K562 (cell line): Measurements from ENCODE around the gene NALCN. TPM values are rescaled to one million over a fixed set of nuclear protein-coding genes. Genes with fewer than 3 reads are reported as not detected.

Experiments
- ATAC-seq: fragments of 200-7000 bp; cut with Tn5 transposase; 3 replicates; pipeline ENCODE4 v1.9.1; 2020; ENCODE audit warnings: moderate library complexity
- BruUV-seq: library from RNA; stranded (reverse); fragments of 400-500 nt; replicated peaks from 2 replicates; lab custom pipeline; 2021; lab: Mats Ljungman, UMichigan
- CTCF ChIA-PET: fragments of 300-600 bp; formaldehyde crosslinking; extraction: SDS; loops from one replicate; lab custom pipeline; 2021; ENCODE audit warnings: low intra/inter-chr PET ratio; lab: Yijun Ruan, JAX
- POLR2A ChIA-PET: fragments of 300-600, 350-650 bp; sonication (Branson Sonifier 250); formaldehyde crosslinking; extraction: SDS; loops from one replicate; lab custom pipeline; 2021; ENCODE audit warnings: antibody characterized with exemption, inconsistent platforms; lab: Yijun Ruan, JAX
- DNase-seq, 4 experiments: peaks; one replicate each; pipeline versions ENCODE4 v3.0.0 to v3.0.0-alpha.2; 2011 to 2018; ENCODE audit warnings: low spot score in 3 of 4, mixed read lengths in 3 of 4; ENCODE audit errors: extremely low read depth in 1 of 4
- FAIRE-seq: peaks from 2 replicates; lab custom pipeline; 2011; peaks lifted over from hg19 to GRCh38; lab: Jason Lieb, UNC
- H2AFZ ChIP-seq: 2 replicates; pipeline ENCODE4 v1.6.0; 2011; ENCODE audit warnings: low read depth, low read length, control low read depth, inconsistent platforms
- H3K27ac ChIP-seq: fragments of 200-600 bp; 3 replicates; pipeline ENCODE4 v1.8.0; 2011; ENCODE audit warnings: low read depth, mild to moderate bottlenecking, control low read depth, inconsistent platforms, low read length, moderate library complexity, mixed read lengths; ENCODE audit errors: extremely low read depth
- H3K27me3 ChIP-seq, 2 experiments: fragments of 300-600 bp in 1 of 2; 2 replicates in 1 of 2; 3 replicates in 1 of 2; pipeline versions ENCODE4 v1.6.0 to v1.8.0; 2011; ENCODE audit warnings: inconsistent platforms in 2 of 2, low read length in 2 of 2, mild to moderate bottlenecking in 1 of 2, mixed read lengths in 1 of 2, moderate library complexity in 1 of 2; ENCODE audit not compliant: control insufficient read depth in 2 of 2, insufficient read depth in 2 of 2
- H3K36me3 ChIP-seq: fragments of 300-600 bp; 3 replicates; pipeline ENCODE4 v1.8.0; 2011; ENCODE audit warnings: mild to moderate bottlenecking, low read length, inconsistent platforms; ENCODE audit not compliant: control insufficient read depth, insufficient read depth
- H3K4me1 ChIP-seq, 2 experiments: fragments of 200-600 bp in 1 of 2; replicated peaks in 1 of 2; 2 replicates in 1 of 2; 3 replicates in 1 of 2; pipeline versions ENCODE4 v1.5.1 to v1.8.0; 2011; ENCODE audit warnings: inconsistent platforms in 2 of 2, low read length in 2 of 2, mild to moderate bottlenecking in 1 of 2, mixed read lengths in 1 of 2, moderate library complexity in 1 of 2; ENCODE audit not compliant: control insufficient read depth in 2 of 2, insufficient read depth in 2 of 2
- H3K4me2 ChIP-seq: 2 replicates; pipeline ENCODE4 v1.6.1; 2011; ENCODE audit warnings: low read length, control low read depth, inconsistent platforms, mixed read lengths; ENCODE audit not compliant: insufficient read depth
- H3K4me3 ChIP-seq: fragments of 200-600 bp; sonication (generic), shearing (Covaris generic); 2 replicates; pipeline ENCODE4 v1.5.1; 2016; ENCODE audit warnings: control low read depth, inconsistent platforms
- H3K79me2 ChIP-seq: fragments of 200-600 bp; 3 replicates; pipeline ENCODE4 v1.8.0; 2011; ENCODE audit warnings: low read length, inconsistent platforms; ENCODE audit not compliant: control insufficient read depth, insufficient read depth
- H3K9ac ChIP-seq, 2 experiments: 2 replicates each; pipeline versions ENCODE4 v1.6.0 to v1.6.1; 2011; ENCODE audit warnings: low read depth in 2 of 2, low read length in 2 of 2, control low read depth in 1 of 2, inconsistent platforms in 1 of 2, mild to moderate bottlenecking in 1 of 2, mixed read lengths in 1 of 2; ENCODE audit not compliant: insufficient read depth in 1 of 2
- H3K9me1 ChIP-seq: one replicate; pipeline ENCODE4 v1.6.0; 2011; ENCODE audit warnings: inconsistent platforms, mild to moderate bottlenecking, low read length, moderate library complexity; ENCODE audit not compliant: control insufficient read depth, insufficient read depth
- H3K9me3 ChIP-seq: replicated peaks from 2 replicates; pipeline ENCODE4 v1.5.1; 2011; ENCODE audit warnings: low read depth, low read length, inconsistent platforms; ENCODE audit not compliant: control insufficient read depth, insufficient read depth
- H4K20me1 ChIP-seq: replicated peaks from 2 replicates; pipeline ENCODE4 v1.6.1; 2011; ENCODE audit warnings: low read length, inconsistent platforms, mixed read lengths; ENCODE audit not compliant: control insufficient read depth, insufficient read depth
- NR2C1 ChIP-seq, 2 experiments: fragments of 450-650 bp; IDR thresholded peaks; 2 replicates each; pipeline ENCODE4 v1.6.1; 2017; ENCODE audit warnings: mild to moderate bottlenecking in 2 of 2, antibody characterized with exemption in 1 of 2, inconsistent platforms in 1 of 2, missing compliant biosample characterization in 1 of 2, missing genetic modification characterization in 1 of 2
- PHF21A ChIP-seq: fragments of 450-650 bp; IDR thresholded peaks from 2 replicates; pipeline ENCODE4 v1.6.1; 2017; ENCODE audit warnings: low read depth, borderline replicate concordance
- RCOR1 ChIP-seq, 2 experiments: IDR thresholded peaks; 2 replicates each; pipeline ENCODE4 v1.6.1; 2012; ENCODE audit warnings: low read depth in 2 of 2, low read length in 2 of 2, borderline replicate concordance in 1 of 2, improper control_type of control experiment in 1 of 2
- SIN3B ChIP-seq: fragments of 450-650 bp; IDR thresholded peaks from 2 replicates; pipeline ENCODE4 v1.6.1; 2017; ENCODE audit warnings: low read depth, mild to moderate bottlenecking, moderate library complexity
- SP1 ChIP-seq: sonication (generic); formaldehyde crosslinking; IDR thresholded peaks from 2 replicates; pipeline ENCODE4 v1.8.1; 2022; ENCODE audit warnings: mild to moderate bottlenecking, missing genetic modification reagents
- ZNF75A ChIP-seq: fragments of 450-650 bp; formaldehyde crosslinking; IDR thresholded peaks from 2 replicates; pipeline ENCODE4 v1.4.0; 2020; ENCODE audit warnings: mild to moderate bottlenecking
- WGBS: fragments of 100-300 bp; shearing (Covaris generic); methylation state at CpG from one replicate; pipeline ENCODE4 v1.1.6; 2016; ENCODE audit warnings: low coverage, mixed read lengths; ENCODE audit not compliant: insufficient coverage; ENCODE audit errors: missing lambda C conversion rate; 5-methylcytosine and 5-hydroxymethylcytosine counted together
- in situ Hi-C: fragments of 300-500 bp; cut with MboI; formaldehyde crosslinking; loops from 4 replicates; pipeline ENCODE4 v1.15.0; 2018; ENCODE audit warnings: inconsistent platforms, mixed read lengths
- intact Hi-C: fragments of 100-400 bp; cut with micrococcal nuclease; formaldehyde crosslinking; loops from 2 replicates; pipeline ENCODE4 v1.14.2; 2022
- polyA plus RNA-seq, 8 experiments: library from polyadenylated mRNA; depleted of rRNA in 4 of 8; stranded (reverse) in 5 of 8; unstranded in 3 of 8; fragments of >200 nt; fragmentation: Nextera tagmentation in 2 of 8; fragmentation: Illumina TruSeq in 1 of 8; extraction: Ambion mirVana in 2 of 8; extraction: Trizol in 1 of 8; gene quantifications; 2 replicates each; pipeline versions ENCODE4 v1.2.1 to v1.2.3, GENCODE V29; 2011 to 2014; ENCODE audit warnings: inconsistent platforms in 1 of 8, missing spikeins in 1 of 8
- total RNA-seq, 7 experiments: library from RNA; depleted of rRNA in 6 of 7; stranded (reverse); fragments of >200 nt in 6 of 7; fragmentation: Illumina TruSeq in 2 of 7; extraction: Trizol in 2 of 7; gene quantifications; 2 replicates each; pipeline versions ENCODE4 v1.2.1 to v1.2.3, GENCODE V29; 2011 to 2021; ENCODE audit warnings: low replicate concordance in 1 of 7
- TF ChIP-seq, protein P1 (sequence below): fragments of 250-450 bp; sonication (Bioruptor Pico); IDR thresholded peaks from 2 replicates; pipeline ENCODE4 v1.9.0; 2021; ENCODE audit warnings: mild to moderate bottlenecking, inconsistent platforms
- TF ChIP-seq, protein P2 (sequence below): fragments of 250-450 bp; sonication (Bioruptor Pico); IDR thresholded peaks from 2 replicates; pipeline ENCODE4 v1.5.0; 2021; ENCODE audit warnings: mild to moderate bottlenecking, borderline replicate concordance
- TF ChIP-seq, protein P3 (sequence below): fragments of 250-450 bp; sonication (Bioruptor Pico); IDR thresholded peaks from 2 replicates; pipeline ENCODE4 v1.8.0; 2022; ENCODE audit warnings: inconsistent platforms
- TF ChIP-seq, protein P4 (sequence below): sonication (generic); formaldehyde crosslinking; IDR thresholded peaks from 2 replicates; pipeline ENCODE4 v1.8.1; 2022; ENCODE audit warnings: missing genetic modification reagents
- TF ChIP-seq, protein P5 (sequence below): fragments of 450-650 bp; formaldehyde crosslinking; IDR thresholded peaks from 2 replicates; pipeline ENCODE4 v1.4.0; 2020; ENCODE audit warnings: mild to moderate bottlenecking, moderate library complexity

Gene NALCN
- total and polyA plus RNA-seq, 9 of the 15 experiments (the other 6 are each of a cell fraction or from before 2014, with no cell fraction given), result not detected

DNA sequence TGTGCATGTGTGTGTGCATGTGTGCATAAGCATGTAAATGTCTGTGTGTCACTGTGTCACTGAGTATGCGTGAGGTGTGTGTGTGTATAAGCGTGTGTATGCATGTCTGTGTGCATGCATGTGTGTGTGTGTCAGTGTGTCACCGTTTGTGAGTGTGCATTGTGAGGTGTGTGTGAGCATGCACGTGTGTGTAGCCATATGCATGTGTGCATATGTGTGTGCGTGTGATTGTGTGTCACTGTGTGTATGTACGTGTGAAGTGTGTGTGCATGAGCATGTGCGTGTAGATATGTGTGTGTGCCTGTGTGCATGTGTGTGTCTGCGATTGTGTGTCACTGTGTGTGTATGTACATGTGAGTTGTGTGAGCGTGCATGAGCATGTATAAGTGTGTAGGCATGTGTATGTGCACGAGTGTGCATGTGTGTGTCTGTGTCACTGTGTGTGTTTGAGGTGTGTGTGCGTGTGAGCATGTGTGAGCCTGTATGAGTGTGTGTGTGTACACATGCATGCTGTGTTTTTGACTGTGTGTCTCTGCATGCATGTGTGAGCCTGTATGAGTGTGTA, 144.5 kb downstream of the NALCN start:
- intact Hi-C loops (no loop called here), in situ Hi-C loops (no loop called here)
- 2% methylated on average over 11 of the region's 11 CpGs for WGBS
- ChIA-PET CTCF (no interaction called here), POLR2A (no interaction called here)
- FAIRE-seq (no peak), DNase-seq (no peak), ATAC-seq (no peak)
- no peaks in the 10 kb centered on the region for H4K20me1 ChIP-seq
- H3K4me2 ChIP-seq, result no peak overlapping the region
- H3K9me1 ChIP-seq, result no peaks in the 10 kb centered on the region
- no TSS peak for BruUV-seq
- no peaks in the 10 kb centered on the region; a peak in 1 of 5 replicates for H3K27me3 ChIP-seq
- H3K9me3 ChIP-seq, result peaks cover 3% of the 10 kb centered on the region
- H2AFZ ChIP-seq, result no peak overlapping the region
- no peak overlapping the region for H3K4me3 ChIP-seq
- no peaks in the 10 kb centered on the region for H3K36me3 ChIP-seq
- H3K27ac ChIP-seq, result no peak overlapping the region
- no peaks in the 10 kb centered on the region for H3K79me2 ChIP-seq
- no peaks in the 10 kb centered on the region for H3K4me1 ChIP-seq
- no peak overlapping the region for H3K9ac ChIP-seq
- TF ChIP-seq, protein P1, sequence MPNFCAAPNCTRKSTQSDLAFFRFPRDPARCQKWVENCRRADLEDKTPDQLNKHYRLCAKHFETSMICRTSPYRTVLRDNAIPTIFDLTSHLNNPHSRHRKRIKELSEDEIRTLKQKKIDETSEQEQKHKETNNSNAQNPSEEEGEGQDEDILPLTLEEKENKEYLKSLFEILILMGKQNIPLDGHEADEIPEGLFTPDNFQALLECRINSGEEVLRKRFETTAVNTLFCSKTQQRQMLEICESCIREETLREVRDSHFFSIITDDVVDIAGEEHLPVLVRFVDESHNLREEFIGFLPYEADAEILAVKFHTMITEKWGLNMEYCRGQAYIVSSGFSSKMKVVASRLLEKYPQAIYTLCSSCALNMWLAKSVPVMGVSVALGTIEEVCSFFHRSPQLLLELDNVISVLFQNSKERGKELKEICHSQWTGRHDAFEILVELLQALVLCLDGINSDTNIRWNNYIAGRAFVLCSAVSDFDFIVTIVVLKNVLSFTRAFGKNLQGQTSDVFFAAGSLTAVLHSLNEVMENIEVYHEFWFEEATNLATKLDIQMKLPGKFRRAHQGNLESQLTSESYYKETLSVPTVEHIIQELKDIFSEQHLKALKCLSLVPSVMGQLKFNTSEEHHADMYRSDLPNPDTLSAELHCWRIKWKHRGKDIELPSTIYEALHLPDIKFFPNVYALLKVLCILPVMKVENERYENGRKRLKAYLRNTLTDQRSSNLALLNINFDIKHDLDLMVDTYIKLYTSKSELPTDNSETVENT, result no peak
- TF ChIP-seq PHF21A (no peak), ZNF75A (CRISPR knock-in tag) (no peak), RCOR1 (IDR thresholded peaks at IDR 0.05; ENCODE audit: borderline replicate concordance in 1 of 2, low read depth in 2 of 2, low read length in 2 of 2) (no peak), NR2C1 (IDR thresholded peaks at IDR 0.05) (no peak), NR2C1 (tag; IDR thresholded peaks at IDR 0.05) (no peak), SIN3B (no peak), SP1 (CRISPR knock-in tag) (no peak)
- TF ChIP-seq, protein P2, sequence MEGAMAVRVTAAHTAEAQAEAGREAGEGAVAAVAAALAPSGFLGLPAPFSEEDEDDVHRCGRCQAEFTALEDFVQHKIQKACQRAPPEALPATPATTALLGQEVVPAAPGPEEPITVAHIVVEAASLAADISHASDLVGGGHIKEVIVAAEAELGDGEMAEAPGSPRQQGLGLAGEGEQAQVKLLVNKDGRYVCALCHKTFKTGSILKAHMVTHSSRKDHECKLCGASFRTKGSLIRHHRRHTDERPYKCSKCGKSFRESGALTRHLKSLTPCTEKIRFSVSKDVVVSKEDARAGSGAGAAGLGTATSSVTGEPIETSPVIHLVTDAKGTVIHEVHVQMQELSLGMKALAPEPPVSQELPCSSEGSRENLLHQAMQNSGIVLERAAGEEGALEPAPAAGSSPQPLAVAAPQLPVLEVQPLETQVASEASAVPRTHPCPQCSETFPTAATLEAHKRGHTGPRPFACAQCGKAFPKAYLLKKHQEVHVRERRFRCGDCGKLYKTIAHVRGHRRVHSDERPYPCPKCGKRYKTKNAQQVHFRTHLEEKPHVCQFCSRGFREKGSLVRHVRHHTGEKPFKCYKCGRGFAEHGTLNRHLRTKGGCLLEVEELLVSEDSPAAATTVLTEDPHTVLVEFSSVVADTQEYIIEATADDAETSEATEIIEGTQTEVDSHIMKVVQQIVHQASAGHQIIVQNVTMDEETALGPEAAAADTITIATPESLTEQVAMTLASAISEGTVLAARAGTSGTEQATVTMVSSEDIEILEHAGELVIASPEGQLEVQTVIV (CRISPR knock-in tag), result no peak
- TF ChIP-seq, protein P3, sequence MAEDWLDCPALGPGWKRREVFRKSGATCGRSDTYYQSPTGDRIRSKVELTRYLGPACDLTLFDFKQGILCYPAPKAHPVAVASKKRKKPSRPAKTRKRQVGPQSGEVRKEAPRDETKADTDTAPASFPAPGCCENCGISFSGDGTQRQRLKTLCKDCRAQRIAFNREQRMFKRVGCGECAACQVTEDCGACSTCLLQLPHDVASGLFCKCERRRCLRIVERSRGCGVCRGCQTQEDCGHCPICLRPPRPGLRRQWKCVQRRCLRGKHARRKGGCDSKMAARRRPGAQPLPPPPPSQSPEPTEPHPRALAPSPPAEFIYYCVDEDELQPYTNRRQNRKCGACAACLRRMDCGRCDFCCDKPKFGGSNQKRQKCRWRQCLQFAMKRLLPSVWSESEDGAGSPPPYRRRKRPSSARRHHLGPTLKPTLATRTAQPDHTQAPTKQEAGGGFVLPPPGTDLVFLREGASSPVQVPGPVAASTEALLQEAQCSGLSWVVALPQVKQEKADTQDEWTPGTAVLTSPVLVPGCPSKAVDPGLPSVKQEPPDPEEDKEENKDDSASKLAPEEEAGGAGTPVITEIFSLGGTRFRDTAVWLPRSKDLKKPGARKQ (CRISPR knock-in tag), result no peak
- TF ChIP-seq, protein P4, sequence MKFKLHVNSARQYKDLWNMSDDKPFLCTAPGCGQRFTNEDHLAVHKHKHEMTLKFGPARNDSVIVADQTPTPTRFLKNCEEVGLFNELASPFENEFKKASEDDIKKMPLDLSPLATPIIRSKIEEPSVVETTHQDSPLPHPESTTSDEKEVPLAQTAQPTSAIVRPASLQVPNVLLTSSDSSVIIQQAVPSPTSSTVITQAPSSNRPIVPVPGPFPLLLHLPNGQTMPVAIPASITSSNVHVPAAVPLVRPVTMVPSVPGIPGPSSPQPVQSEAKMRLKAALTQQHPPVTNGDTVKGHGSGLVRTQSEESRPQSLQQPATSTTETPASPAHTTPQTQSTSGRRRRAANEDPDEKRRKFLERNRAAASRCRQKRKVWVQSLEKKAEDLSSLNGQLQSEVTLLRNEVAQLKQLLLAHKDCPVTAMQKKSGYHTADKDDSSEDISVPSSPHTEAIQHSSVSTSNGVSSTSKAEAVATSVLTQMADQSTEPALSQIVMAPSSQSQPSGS, result no peak
- TF ChIP-seq, protein P5, sequence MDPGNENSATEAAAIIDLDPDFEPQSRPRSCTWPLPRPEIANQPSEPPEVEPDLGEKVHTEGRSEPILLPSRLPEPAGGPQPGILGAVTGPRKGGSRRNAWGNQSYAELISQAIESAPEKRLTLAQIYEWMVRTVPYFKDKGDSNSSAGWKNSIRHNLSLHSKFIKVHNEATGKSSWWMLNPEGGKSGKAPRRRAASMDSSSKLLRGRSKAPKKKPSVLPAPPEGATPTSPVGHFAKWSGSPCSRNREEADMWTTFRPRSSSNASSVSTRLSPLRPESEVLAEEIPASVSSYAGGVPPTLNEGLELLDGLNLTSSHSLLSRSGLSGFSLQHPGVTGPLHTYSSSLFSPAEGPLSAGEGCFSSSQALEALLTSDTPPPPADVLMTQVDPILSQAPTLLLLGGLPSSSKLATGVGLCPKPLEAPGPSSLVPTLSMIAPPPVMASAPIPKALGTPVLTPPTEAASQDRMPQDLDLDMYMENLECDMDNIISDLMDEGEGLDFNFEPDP (CRISPR knock-in tag), result no peak
